CD4-positive, alpha-beta T cell treated with Interleukin-21 for 1 hour (primary cell): Measurements from ENCODE around the gene BACE2.

Experiments
- DNase-seq: peaks from one replicate; pipeline ENCODE4 v3.0.0-alpha.2; 2020

BACE2 gene

GRCh38 chr21:41167348-41168342, at the start of gene BACE2:
TSS of gene BACE2 (plus strand) at chr21:41168160. CDS start at chr21:41168264, 104 bp downstream.
- peak; percentile 11 for DNase-seq

GRCh38 chr21:41119901-41120300, 48.1 kb upstream of the BACE2 start:
- DNase-seq, result no peak

GRCh38 chr21:41120997-41121396, 47.0 kb upstream of the BACE2 start:
- DNase-seq, result no peak

- DNase-seq, result peak; percentile 39
Measured at GRCh38 chr21:41121785-41122415, 46.1 kb upstream of the BACE2 start.

GRCh38 chr21:41124641-41125201, 43.2 kb upstream of the BACE2 start:
- no peak for DNase-seq

- no peak for DNase-seq
Measured at GRCh38 chr21:41128981-41129380, 39.0 kb upstream of the BACE2 start.

GRCh38 chr21:41130883-41131282, 37.1 kb upstream of the BACE2 start:
- no peak for DNase-seq

GRCh38 chr21:41133874-41134522, 34.0 kb upstream of the BACE2 start:
- DNase-seq, result no peak

- DNase-seq, result no peak
Measured at GRCh38 chr21:41135746-41136145, 32.2 kb upstream of the BACE2 start.

GRCh38 chr21:41136286-41136685, 31.7 kb upstream of the BACE2 start:
- DNase-seq, result no peak

- no peak for DNase-seq
Measured at GRCh38 chr21:41137401-41137800, 30.6 kb upstream of the BACE2 start.

- no peak for DNase-seq
Measured at GRCh38 chr21:41137889-41138288, 30.1 kb upstream of the BACE2 start.

- no peak for DNase-seq
Measured at GRCh38 chr21:41138711-41139110, 29.2 kb upstream of the BACE2 start.

- DNase-seq, result no peak
Measured at GRCh38 chr21:41139275-41139674, 28.7 kb upstream of the BACE2 start.

GRCh38 chr21:41139951-41140350, 28.0 kb upstream of the BACE2 start:
- no peak for DNase-seq

- DNase-seq, result no peak
Measured at GRCh38 chr21:41141031-41141457, 26.9 kb upstream of the BACE2 start.

- DNase-seq, result no peak
Measured at GRCh38 chr21:41142051-41142795, 25.7 kb upstream of the BACE2 start.

GRCh38 chr21:41143596-41144325, 24.2 kb upstream of the BACE2 start:
- DNase-seq, result no peak

GRCh38 chr21:41147096-41147978, 20.6 kb upstream of the BACE2 start:
- no peak for DNase-seq

GRCh38 chr21:41147979-41148355, 20.0 kb upstream of the BACE2 start:
- DNase-seq, result no peak

GRCh38 chr21:41148798-41149197, 19.2 kb upstream of the BACE2 start:
- no peak for DNase-seq
